HEK293 (cell line): ENCODE data around the gene CHKA.

Source experiments
- CTCF ChIP-seq: fragments of 450-650 bp; formaldehyde crosslinking; IDR thresholded peaks from 2 replicates; pipeline ENCODE4 v1.5.1; 2016; ENCODE audit warnings: missing biosample characterization, missing genetic modification characterization
- GFI1B ChIP-seq: fragments of 450-650 bp; formaldehyde crosslinking; IDR thresholded peaks from 2 replicates; pipeline ENCODE4 v1.5.1; 2016; ENCODE audit warnings: missing biosample characterization, missing genetic modification characterization
- REST ChIP-seq: fragments of 450-650 bp; formaldehyde crosslinking; IDR thresholded peaks from 2 replicates; pipeline ENCODE4 v1.5.1; 2016; ENCODE audit warnings: missing biosample characterization, missing genetic modification characterization
- ZNF398 ChIP-seq: fragments of 450-650 bp; formaldehyde crosslinking; IDR thresholded peaks from 2 replicates; pipeline ENCODE4 v1.5.1; 2017; ENCODE audit warnings: missing biosample characterization, missing genetic modification characterization
- ZNF561 ChIP-seq: fragments of 450-650 bp; IDR thresholded peaks from 2 replicates; pipeline ENCODE4 v1.5.1; 2018; ENCODE audit warnings: missing biosample characterization, missing genetic modification characterization, borderline replicate concordance
- ZNF768 ChIP-seq: fragments of 450-650 bp; formaldehyde crosslinking; IDR thresholded peaks from 2 replicates; pipeline ENCODE4 v1.5.1; 2018; ENCODE audit warnings: missing biosample characterization, mild to moderate bottlenecking, missing genetic modification characterization
- ZNF843 ChIP-seq: fragments of 450-650 bp; formaldehyde crosslinking; IDR thresholded peaks from 2 replicates; pipeline ENCODE4 v1.5.1; 2016; ENCODE audit warnings: missing biosample characterization, missing genetic modification characterization

GRCh38 chr11:68006606-68007166 is 114.5 kb downstream of the CHKA start:
- TF ChIP-seq REST (tag by site-specific recombination): no peak
- no peak for TF ChIP-seq ZNF398 (tag by site-specific recombination)
- TF ChIP-seq CTCF: no peak
- no peak for TF ChIP-seq ZNF561 (tag by site-specific recombination)
- TF ChIP-seq GFI1B (tag by site-specific recombination): no peak
- TF ChIP-seq ZNF843 (tag by site-specific recombination): no peak
- TF ChIP-seq ZNF768: no peak
